IMR-90 (cell line): Measurements from ENCODE around the gene PCDHGA5. TPM values are rescaled to one million over a fixed set of nuclear protein-coding genes. Genes with fewer than 3 reads are reported as not detected.
"Not testable (repeated sequence)": the region's sequence is repeated elsewhere in the genome, so short reads cannot be mapped to it uniquely, and the experiment has no call there.

ENCODE experiments used
- ATAC-seq: fragments of 200-7000 bp; cut with Tn5 transposase; 2 replicates; pipeline ENCODE4 v1.9.1; 2020; ENCODE audit warnings: low read depth, mild to moderate bottlenecking, moderate library complexity
- BruUV-seq: library from RNA; stranded (reverse); fragments of 400-500 nt; replicated peaks from 2 replicates; lab custom pipeline; 2021; lab: Mats Ljungman, UMichigan
- CTCF ChIA-PET: fragments of 300-600 bp; formaldehyde crosslinking; extraction: SDS; loops from one replicate; lab custom pipeline; 2021; ENCODE audit warnings: antibody characterized with exemption; lab: Yijun Ruan, JAX
- POLR2A ChIA-PET: fragments of 300-600 bp; sonication (Branson Sonifier 250); formaldehyde crosslinking; loops from one replicate; lab custom pipeline; 2022; ENCODE audit warnings: antibody characterized with exemption; ENCODE audit not compliant: unreplicated experiment; lab: Charles Lee
- DNase-seq: peaks from one replicate; pipeline ENCODE4 v3.0.0; 2013
- H2AFZ ChIP-seq: replicated peaks from 2 replicates; pipeline ENCODE3; 2013; ENCODE audit warnings: low read length, mild to moderate bottlenecking; ENCODE audit not compliant: poor library complexity
- H2AK5ac ChIP-seq: 2 replicates; pipeline ENCODE4 v1.6.1; 2013; ENCODE audit warnings: low read depth, low read length, inconsistent platforms
- H2AK9ac ChIP-seq: replicated peaks from 2 replicates; pipeline ENCODE3; 2013; ENCODE audit warnings: mild to moderate bottlenecking, low read depth, low read length, moderate library complexity; ENCODE audit not compliant: poor library complexity
- H2BK120ac ChIP-seq: 2 replicates; pipeline ENCODE4 v1.6.1; 2013; ENCODE audit warnings: low read depth, low read length, inconsistent platforms
- H2BK15ac ChIP-seq: 3 replicates; pipeline ENCODE4 v1.6.1; 2013; ENCODE audit warnings: low read depth, low read length, inconsistent platforms
- H2BK20ac ChIP-seq: 2 replicates; pipeline ENCODE4 v1.6.1; 2013; ENCODE audit warnings: low read depth, mild to moderate bottlenecking, inconsistent platforms, low read length, moderate library complexity
- H2BK5ac ChIP-seq: 2 replicates; pipeline ENCODE4 v1.6.1; 2013; ENCODE audit warnings: mild to moderate bottlenecking, low read depth, low read length, inconsistent platforms; ENCODE audit not compliant: poor library complexity, severe bottlenecking
- H3K14ac ChIP-seq: replicated peaks from 2 replicates; pipeline ENCODE4 v1.6.1; 2013; ENCODE audit warnings: low read depth, low read length, inconsistent platforms
- H3K18ac ChIP-seq: 2 replicates; pipeline ENCODE4 v1.6.1; 2013; ENCODE audit warnings: low read depth, low read length, control low read depth
- H3K23ac ChIP-seq: 2 replicates; pipeline ENCODE4 v1.6.1; 2013; ENCODE audit warnings: low read depth, low read length, inconsistent platforms
- H3K27ac ChIP-seq: 2 replicates; pipeline ENCODE4 v1.5.1; 2013; ENCODE audit warnings: mild to moderate bottlenecking, control low read depth, low read length; ENCODE audit not compliant: insufficient read depth
- H3K27me3 ChIP-seq: 2 replicates; pipeline ENCODE4 v1.6.1; 2013; ENCODE audit warnings: low read length; ENCODE audit not compliant: control insufficient read depth, insufficient read depth
- H3K36me3 ChIP-seq: 2 replicates; pipeline ENCODE4 v1.6.1; 2013; ENCODE audit warnings: low read length, mixed read lengths; ENCODE audit not compliant: control insufficient read depth, insufficient read depth
- H3K4ac ChIP-seq: 2 replicates; pipeline ENCODE4 v1.6.1; 2013; ENCODE audit warnings: low read depth, low read length, inconsistent platforms
- H3K4me1 ChIP-seq: 2 replicates; pipeline ENCODE4 v1.6.1; 2013; ENCODE audit warnings: low read length, mixed read lengths; ENCODE audit not compliant: control insufficient read depth, insufficient read depth
- H3K4me2 ChIP-seq: 2 replicates; pipeline ENCODE4 v1.6.1; 2013; ENCODE audit warnings: low read depth, mild to moderate bottlenecking, control low read depth, low read length, moderate library complexity
- H3K4me3 ChIP-seq: 2 replicates; pipeline ENCODE4 v1.5.1; 2013; ENCODE audit warnings: low read depth, mild to moderate bottlenecking, control low read depth, low read length, moderate library complexity; ENCODE audit not compliant: insufficient read depth
- H3K56ac ChIP-seq: 2 replicates; pipeline ENCODE4 v1.6.1; 2013; ENCODE audit warnings: low read length, inconsistent platforms; ENCODE audit not compliant: insufficient read depth; ENCODE audit errors: extremely low read depth
- H3K79me1 ChIP-seq, 2 experiments: 2 replicates each; pipeline ENCODE4 v1.6.1; 2013; ENCODE audit warnings: low read length in 2 of 2, inconsistent platforms in 1 of 2, low read depth in 1 of 2
- H3K9ac ChIP-seq: 2 replicates; pipeline ENCODE4 v1.6.1; 2013; ENCODE audit warnings: low read depth, low read length, control low read depth
- H3K9me1 ChIP-seq: 2 replicates; pipeline ENCODE4 v1.6.1; 2013; ENCODE audit warnings: low read length, inconsistent platforms; ENCODE audit not compliant: insufficient read depth
- H3K9me3 ChIP-seq: 2 replicates; pipeline ENCODE4 v1.6.1; 2013; ENCODE audit warnings: low read length; ENCODE audit not compliant: control insufficient read depth, insufficient read depth
- H4K20me1 ChIP-seq: 2 replicates; pipeline ENCODE4 v1.6.1; 2013; ENCODE audit warnings: low read length, inconsistent platforms; ENCODE audit not compliant: insufficient read depth
- H4K5ac ChIP-seq: 2 replicates; pipeline ENCODE4 v1.6.1; 2013; ENCODE audit warnings: mild to moderate bottlenecking, low read depth, low read length, control low read depth
- H4K8ac ChIP-seq, 2 experiments: 2 replicates each; pipeline ENCODE4 v1.6.1; 2013; ENCODE audit warnings: low read depth in 2 of 2, low read length in 2 of 2, control low read depth in 1 of 2, inconsistent platforms in 1 of 2
- H4K91ac ChIP-seq: 2 replicates; pipeline ENCODE4 v1.6.1; 2013; ENCODE audit warnings: low read depth, low read length, inconsistent platforms; ENCODE audit not compliant: insufficient read depth
- BHLHE40 ChIP-seq: fragments of 150-350 bp; IDR thresholded peaks from 2 replicates; pipeline ENCODE4 v1.6.1; 2016; ENCODE audit warnings: mild to moderate bottlenecking, low read depth, low read length
- CEBPB ChIP-seq: IDR thresholded peaks from 2 replicates; pipeline ENCODE4 v1.6.1; 2012; ENCODE audit warnings: low read depth, low read length, improper control_type of control experiment
- FOS ChIP-seq: fragments of 150-350 bp; IDR thresholded peaks from 2 replicates; pipeline ENCODE4 v1.6.1; 2016; ENCODE audit warnings: low read depth, low read length
- WGBS, 2 experiments: methylation state at CpG; one replicate each; pipeline versions ENCODE4 v1.1.5 to v1.1.7; 2013; ENCODE audit warnings: missing lambda C conversion rate in 2 of 2; ENCODE audit not compliant: insufficient read length in 1 of 2; ENCODE audit errors: extremely low coverage in 2 of 2; 5-methylcytosine and 5-hydroxymethylcytosine counted together
- dilution Hi-C: fragments of 300-500 bp; cut with HindIII; formaldehyde crosslinking; loops from one replicate; pipeline ENCODE4 v1.14.3; 2018; ENCODE audit warnings: low sequenced_read_pairs; ENCODE audit not compliant: unreplicated experiment
- in situ Hi-C: fragments of 300-500 bp; cut with MboI; formaldehyde crosslinking; loops from 3 replicates; pipeline ENCODE4 v1.14.3; 2019; ENCODE audit warnings: low sequenced_read_pairs, inconsistent platforms, mixed read lengths
- intact Hi-C: fragments of 100-400 bp; cut with micrococcal nuclease; formaldehyde crosslinking; loops from 2 replicates; pipeline ENCODE4 v1.10.0; 2022
- polyA plus RNA-seq, 3 experiments: library from polyadenylated mRNA; depleted of rRNA; stranded (reverse); fragments of >200 nt; gene quantifications; 2 replicates each; pipeline ENCODE4 v1.2.3, GENCODE V29; 2012; ENCODE audit warnings: low replicate concordance in 1 of 3
- total RNA-seq: library from RNA; depleted of rRNA; stranded (reverse); fragments of >200 nt; gene quantifications from 2 replicates; pipeline ENCODE4 v1.2.3, GENCODE V29; 2012

The PCDHGA5 gene
- total and polyA plus RNA-seq, 2 of the 4 experiments (the other 2 are of a cell fraction): 1.3 to 2.0 TPM

DNA sequence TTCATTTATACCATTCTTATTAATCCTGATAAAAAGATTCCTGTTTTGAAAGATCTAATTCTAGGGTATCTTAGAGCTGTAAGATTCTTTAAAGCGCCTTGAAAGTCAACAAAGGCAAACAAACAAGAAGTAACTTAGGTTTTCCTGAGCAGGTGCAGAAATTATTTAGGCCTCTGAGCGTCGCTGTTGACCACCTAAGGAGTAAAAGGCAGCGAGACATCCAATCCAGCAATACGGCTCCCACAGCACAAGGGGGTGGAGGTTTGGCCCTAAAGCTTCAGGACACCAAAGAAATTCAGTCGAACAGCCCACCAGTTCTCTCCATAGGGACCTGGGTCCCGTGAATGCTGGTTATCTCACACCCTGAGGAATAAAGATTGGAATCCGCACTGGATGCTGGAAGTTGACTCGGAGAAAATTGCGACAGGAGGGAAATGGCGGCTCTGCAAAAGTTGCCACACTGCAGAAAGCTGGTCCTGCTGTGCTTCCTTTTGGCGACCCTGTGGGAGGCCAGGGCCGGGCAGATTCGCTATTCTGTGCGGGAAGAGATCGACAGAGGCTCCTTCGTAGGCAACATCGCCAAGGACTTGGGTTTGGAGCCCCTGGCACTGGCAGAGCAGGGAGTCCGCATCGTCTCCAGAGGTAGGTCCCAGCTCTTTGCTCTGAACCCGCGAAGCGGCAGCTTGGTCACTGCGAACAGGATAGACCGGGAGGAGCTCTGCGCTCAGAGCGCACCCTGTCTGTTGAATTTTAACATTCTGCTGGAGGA, 25.2 kb upstream of the PCDHGA5 start, which contains the start of gene PCDHGA2 (continued):
- TF ChIP-seq CEBPB (peak; percentile 34; the same call in 1 of the 2 replicates), BHLHE40 (no peak), FOS (no peak)

DNA sequence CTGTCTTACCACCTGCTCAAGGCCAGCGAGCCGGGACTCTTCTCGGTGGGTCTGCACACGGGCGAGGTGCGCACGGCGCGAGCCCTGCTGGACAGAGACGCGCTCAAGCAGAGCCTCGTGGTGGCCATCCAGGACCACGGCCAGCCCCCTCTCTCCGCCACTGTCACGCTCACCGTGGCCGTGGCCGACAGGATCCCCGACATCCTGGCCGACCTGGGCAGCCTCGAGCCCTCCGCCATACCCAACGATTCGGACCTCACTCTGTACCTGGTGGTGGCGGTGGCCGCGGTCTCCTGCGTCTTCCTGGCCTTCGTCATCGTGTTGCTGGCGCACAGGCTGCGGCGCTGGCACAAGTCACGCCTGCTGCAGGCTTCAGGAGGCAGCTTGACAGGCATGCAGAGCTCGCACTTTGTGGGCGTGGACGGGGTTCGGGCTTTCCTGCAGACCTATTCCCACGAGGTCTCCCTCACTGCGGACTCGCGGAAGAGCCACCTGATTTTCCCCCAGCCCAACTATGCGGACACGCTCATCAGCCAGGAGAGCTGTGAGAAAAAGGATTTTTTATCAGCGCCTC, 23.1 kb upstream of the PCDHGA5 start:
- H4K20me1 ChIP-seq, H4K8ac ChIP-seq, H3K79me1 ChIP-seq, H3K4me2 ChIP-seq, CTCF ChIA-PET, H3K23ac ChIP-seq, H2BK5ac ChIP-seq, H2AK5ac ChIP-seq, H3K36me3 ChIP-seq, H3K14ac ChIP-seq, H2BK20ac ChIP-seq, in situ Hi-C loops, dilution Hi-C loops, intact Hi-C loops, H3K4me1 ChIP-seq, DNase-seq, H2BK120ac ChIP-seq, H3K4ac ChIP-seq, H4K5ac ChIP-seq, ATAC-seq, H3K4me3 ChIP-seq, H3K9ac ChIP-seq, H2BK15ac ChIP-seq, POLR2A ChIA-PET, BruUV-seq, H3K27ac ChIP-seq, H2AK9ac ChIP-seq, H3K9me1 ChIP-seq, H2AFZ ChIP-seq, H3K27me3 ChIP-seq, H3K56ac ChIP-seq, H4K91ac ChIP-seq, H3K18ac ChIP-seq: not testable (repeated sequence)
- peaks cover 46% of the 10 kb centered on the region for H3K9me3 ChIP-seq
- 73% methylated on average over 8 of the region's 45 CpGs; no CpG with 5 or more reads in 1 of the 2 experiments for WGBS, 2 experiments
